GM10248 (cell line): Measurements from ENCODE around the gene PBX3.

ENCODE experiments used
- CTCF ChIA-PET: fragments of 300-600 bp; sonication (Branson Sonifier 250); formaldehyde crosslinking; extraction: SDS; loops from one replicate; lab custom pipeline; 2021; ENCODE audit warnings: antibody characterized with exemption; lab: Yijun Ruan, JAX
- POLR2A ChIA-PET: fragments of 350-650 bp; sonication (Branson Sonifier 250); formaldehyde crosslinking; extraction: SDS; loops from one replicate; lab custom pipeline; 2020; ENCODE audit warnings: antibody characterized with exemption; lab: Yijun Ruan, JAX
- DNase-seq: peaks from one replicate; pipeline ENCODE4 v3.0.0; 2012; ENCODE audit errors: extremely low spot score
- CTCF ChIP-seq: IDR thresholded peaks from 2 replicates; pipeline ENCODE4 v1.5.1; 2012; ENCODE audit warnings: mild to moderate bottlenecking, low read depth; ENCODE audit errors: extremely low read depth, missing control alignments, control extremely low read depth

Gene PBX3

GRCh38 chr9:125841444-125841843 is 94.3 kb downstream of the PBX3 start:
- ChIA-PET CTCF (interaction anchor here (1.1 to 1.5 kb wide), 2 partner anchors 9 to 31 kb away, joined by 3 to 7 read pairs; no protein-coding TSS in a partner anchor), POLR2A (no interaction called here)
- no peak for DNase-seq
- no peak for TF ChIP-seq CTCF

- ChIA-PET CTCF (interaction anchor here (0.9 to 1.5 kb wide), 3 partner anchors 9 to 30 kb away, joined by 3 to 7 read pairs (median 3); no protein-coding TSS in a partner anchor), POLR2A (no interaction called here)
- no peak for TF ChIP-seq CTCF
- DNase-seq = no peak
Observed at GRCh38 chr9:125842242-125842641, 95.1 kb downstream of the PBX3 start.

GRCh38 chr9:125843646-125844045 is 96.5 kb downstream of the PBX3 start:
- no peak for DNase-seq
- no peak for TF ChIP-seq CTCF
- POLR2A ChIA-PET = no interaction called here
- CTCF ChIA-PET = interaction anchor here (1.4 kb wide), 1 partner anchor 16 kb away, joined by 4 read pairs; no protein-coding TSS in a partner anchor

GRCh38 chr9:125844611-125845010 is 97.4 kb downstream of the PBX3 start:
- no peak for TF ChIP-seq CTCF
- CTCF ChIA-PET = interaction anchor here (0.7 to 1.4 kb wide), 2 partner anchors 8 to 15 kb away, joined by 3 to 4 read pairs; no protein-coding TSS in a partner anchor
- POLR2A ChIA-PET = no interaction called here
- no peak for DNase-seq

- no peak for DNase-seq
- ChIA-PET CTCF (no interaction called here), POLR2A (no interaction called here)
- no peak for TF ChIP-seq CTCF
Observed at GRCh38 chr9:125845271-125845808, 98.2 kb downstream of the PBX3 start.

GRCh38 chr9:125847735-125848134 is 100.6 kb downstream of the PBX3 start:
- no peak for TF ChIP-seq CTCF
- ChIA-PET POLR2A (no interaction called here), CTCF (interaction anchor here (2.1 kb wide), 1 partner anchor 10 kb away, joined by 9 read pairs; no protein-coding TSS in a partner anchor)
- DNase-seq = no peak
